Mesodermal cell (in vitro differentiated cells): ENCODE measurements around the gene F12.

Source experiments
- H3K27ac ChIP-seq: 2 replicates; pipeline ENCODE4 v1.7.0; 2013; ENCODE audit warnings: mild to moderate bottlenecking, low read depth, low read length, moderate library complexity; ENCODE audit not compliant: severe bottlenecking
- H3K36me3 ChIP-seq: 2 replicates; pipeline ENCODE4 v1.7.1; 2013; ENCODE audit warnings: mild to moderate bottlenecking, low read length, moderate library complexity; ENCODE audit not compliant: control insufficient read depth, insufficient read depth
- H3K4me1 ChIP-seq: one replicate; pipeline ENCODE4 v1.7.1; 2013; ENCODE audit warnings: mild to moderate bottlenecking, low read length; ENCODE audit not compliant: insufficient read depth, control insufficient read depth, poor library complexity, severe bottlenecking
- H3K4me3 ChIP-seq: 2 replicates; pipeline ENCODE4 v1.7.0; 2013; ENCODE audit warnings: low read length, control low read depth, mild to moderate bottlenecking; ENCODE audit not compliant: insufficient read depth, poor library complexity, severe bottlenecking; ENCODE audit errors: extremely low read depth
- H3K9me3 ChIP-seq: 2 replicates; pipeline ENCODE4 v1.7.1; 2013; ENCODE audit warnings: mild to moderate bottlenecking, low read length, moderate library complexity; ENCODE audit not compliant: control insufficient read depth
- WGBS, 2 experiments: methylation state at CpG; one replicate each; pipeline ENCODE4 v1.1.5; 2013; ENCODE audit warnings: missing lambda C conversion rate in 2 of 2; ENCODE audit not compliant: insufficient coverage in 2 of 2; 5-methylcytosine and 5-hydroxymethylcytosine counted together

Gene F12

GRCh38 chr5:177371120-177372033, 38.0 kb downstream of the F12 start:
- Histone ChIP-seq H3K36me3 (peaks cover 2% of the 10 kb centered on the region), H3K4me1 (peaks cover 7% of the 10 kb centered on the region), H3K9me3 (no peaks in the 10 kb centered on the region), H3K27ac (no peak overlapping the region), H3K4me3 (peak overlapping the region; percentile 39)
- 57 to 58% methylated on average over 18 to 24 of the region's 26 CpGs for WGBS, 2 experiments

GRCh38 chr5:177370488-177371119, 38.8 kb downstream of the F12 start:
- peak overlapping the region; percentile 39 for H3K4me3 ChIP-seq
- no peak overlapping the region for H3K27ac ChIP-seq
- 11 to 17% methylated on average over 18 of the region's 42 CpGs for WGBS, 2 experiments
- H3K9me3 ChIP-seq: no peaks in the 10 kb centered on the region
- H3K36me3 ChIP-seq: peaks cover 2% of the 10 kb centered on the region
- peaks cover 15% of the 10 kb centered on the region for H3K4me1 ChIP-seq

- Histone ChIP-seq H3K4me1 (peaks cover 16% of the 10 kb centered on the region), H3K9me3 (no peaks in the 10 kb centered on the region), H3K36me3 (peaks cover 2% of the 10 kb centered on the region), H3K27ac (no peak overlapping the region), H3K4me3 (no peak overlapping the region)
- 82 to 90% methylated on average over 11 of the region's 11 CpGs for WGBS, 2 experiments
Observed at GRCh38 chr5:177369645-177370440, 39.5 kb downstream of the F12 start.

- WGBS, 2 experiments: 93 to 95% methylated on average over 4 of the region's 5 CpGs
- Histone ChIP-seq H3K9me3 (no peaks in the 10 kb centered on the region), H3K4me3 (no peak overlapping the region), H3K4me1 (peaks cover 16% of the 10 kb centered on the region), H3K27ac (no peak overlapping the region), H3K36me3 (peaks cover 2% of the 10 kb centered on the region)
Observed at GRCh38 chr5:177368869-177369644, 40.3 kb downstream of the F12 start.

GRCh38 chr5:177367981-177368868, 41.1 kb downstream of the F12 start:
- H3K36me3 ChIP-seq: peaks cover 2% of the 10 kb centered on the region
- H3K9me3 ChIP-seq: no peaks in the 10 kb centered on the region
- H3K27ac ChIP-seq: no peak overlapping the region
- 94 to 95% methylated on average over 28 to 29 of the region's 29 CpGs for WGBS, 2 experiments
- H3K4me1 ChIP-seq: peaks cover 21% of the 10 kb centered on the region
- H3K4me3 ChIP-seq: no peak overlapping the region

- H3K9me3 ChIP-seq: no peaks in the 10 kb centered on the region
- WGBS, 2 experiments: 36 to 39% methylated on average over 35 to 40 of the region's 46 CpGs
- no peak overlapping the region for H3K27ac ChIP-seq
- peak overlapping the region; percentile 40 for H3K4me3 ChIP-seq
- peaks cover 2% of the 10 kb centered on the region for H3K36me3 ChIP-seq
- peaks cover 21% of the 10 kb centered on the region for H3K4me1 ChIP-seq
Observed at GRCh38 chr5:177367323-177367848, 42.0 kb downstream of the F12 start.

GRCh38 chr5:177366528-177367322, 42.6 kb downstream of the F12 start:
- no peaks in the 10 kb centered on the region for H3K36me3 ChIP-seq
- 3 to 7% methylated on average over 20 to 23 of the region's 36 CpGs for WGBS, 2 experiments
- peak overlapping the region; percentile 89 for H3K27ac ChIP-seq
- H3K4me1 ChIP-seq: peaks cover 19% of the 10 kb centered on the region
- peak overlapping the region; percentile 40 for H3K4me3 ChIP-seq
- H3K9me3 ChIP-seq: no peaks in the 10 kb centered on the region

GRCh38 chr5:177365845-177366527, 43.4 kb downstream of the F12 start:
- Histone ChIP-seq H3K27ac (peak overlapping the region; percentile 89), H3K36me3 (no peaks in the 10 kb centered on the region), H3K4me3 (peak overlapping the region; percentile 40), H3K9me3 (no peaks in the 10 kb centered on the region), H3K4me1 (peaks cover 16% of the 10 kb centered on the region)
- WGBS, 2 experiments: 73 to 81% methylated on average over 9 of the region's 14 CpGs
